Mammary epithelial cell (primary cell): ENCODE data around the gene TRIM25.

Experiments used
- CTCF ChIP-seq, 2 donors: IDR thresholded peaks in 1 of 2; conservative IDR thresholded peaks in 1 of 2; 2 replicates each; pipeline ENCODE4 v1.5.1; 2011 to 2012; ENCODE audit warnings: inconsistent platforms in 2 of 2, low read length in 2 of 2, mild to moderate bottlenecking in 2 of 2, control low read depth in 1 of 2, low read depth in 1 of 2; ENCODE audit not compliant: insufficient read depth in 1 of 2; ENCODE audit errors: extremely low read depth in 1 of 2
- EZH2 ChIP-seq: IDR thresholded peaks from 2 replicates; pipeline ENCODE4 v1.6.1; 2012; ENCODE audit warnings: low read length, inconsistent platforms, borderline replicate concordance

GRCh38 chr17:56948491-56948890, 34.6 kb upstream of the TRIM25 start:
- no peak for TF ChIP-seq CTCF (conservative IDR thresholded peaks at IDR 0.05 in 1 of 2, IDR thresholded peaks at IDR 0.05 in 1 of 2; ENCODE audit: extremely low read depth in 1 of 2, insufficient read depth in 1 of 2, low read depth in 1 of 2, low read length in 2 of 2)
- no peak for TF ChIP-seq EZH2
